Measurements from ENCODE around the gene SOBP.

SOBP gene

GRCh38 chr6:107574856-107575255 lies 84.9 kb downstream of the SOBP start:
- Histone ChIP-seq H3K9ac (ENCODE audit: low read length) (no peak overlapping the region), H4K20me1 (ENCODE audit: insufficient read depth, low read length) (no peaks in the 10 kb centered on the region), H3K4me2 (ENCODE audit: low read length) (no peak overlapping the region), H3K36me3 (replicated peaks; ENCODE audit: low read depth, low read length) (no peaks in the 10 kb centered on the region), H3K27ac (ENCODE audit: low read length) (no peak overlapping the region), H3K9me3 (ENCODE audit: insufficient read depth, low read length) (no peaks in the 10 kb centered on the region), H3K79me2 (ENCODE audit: low read length) (no peaks in the 10 kb centered on the region), H2AFZ (ENCODE audit: low read depth, low read length) (no peak overlapping the region), H3K27me3 (ENCODE audit: low read depth, low read length) (no peaks in the 10 kb centered on the region), H3K4me1 (ENCODE audit: low read length) (no peaks in the 10 kb centered on the region), H3K4me3 (ENCODE audit: low read length) (no peak overlapping the region)
- no peak for TF ChIP-seq EZH2phosphoT487 (IDR thresholded peaks at IDR 0.05; ENCODE audit: low read depth)
- no peak for TF ChIP-seq CTCF (IDR thresholded peaks at IDR 0.05; ENCODE audit: low read depth, low read length)

- Histone ChIP-seq H3K9me3 (ENCODE audit: insufficient read depth, low read length) (no peaks in the 10 kb centered on the region), H3K9ac (ENCODE audit: low read length) (no peak overlapping the region), H3K4me3 (ENCODE audit: low read length) (no peak overlapping the region), H3K4me1 (ENCODE audit: low read length) (no peaks in the 10 kb centered on the region), H3K27me3 (ENCODE audit: low read depth, low read length) (no peaks in the 10 kb centered on the region), H3K36me3 (replicated peaks; ENCODE audit: low read depth, low read length) (no peaks in the 10 kb centered on the region), H3K79me2 (ENCODE audit: low read length) (no peaks in the 10 kb centered on the region), H4K20me1 (ENCODE audit: insufficient read depth, low read length) (no peaks in the 10 kb centered on the region), H3K4me2 (ENCODE audit: low read length) (no peak overlapping the region), H3K27ac (ENCODE audit: low read length) (no peak overlapping the region), H2AFZ (ENCODE audit: low read depth, low read length) (no peak overlapping the region)
- TF ChIP-seq CTCF (IDR thresholded peaks at IDR 0.05; ENCODE audit: low read depth, low read length) (no peak), EZH2phosphoT487 (IDR thresholded peaks at IDR 0.05; ENCODE audit: low read depth) (no peak)
These were observed 86.9 kb downstream of the SOBP start for GRCh38 chr6:107576852-107577251.

- no peaks in the 10 kb centered on the region for H3K27me3 ChIP-seq (ENCODE audit: low read depth, low read length)
- no peak overlapping the region for H3K9ac ChIP-seq (ENCODE audit: low read length)
- H3K4me3 ChIP-seq (ENCODE audit: low read length) = no peak overlapping the region
- no peak overlapping the region for H2AFZ ChIP-seq (ENCODE audit: low read depth, low read length)
- H3K4me2 ChIP-seq (ENCODE audit: low read length) = no peak overlapping the region
- H4K20me1 ChIP-seq (ENCODE audit: insufficient read depth, low read length) = no peaks in the 10 kb centered on the region
- H3K27ac ChIP-seq (ENCODE audit: low read length) = no peak overlapping the region
- H3K36me3 ChIP-seq (replicated peaks; ENCODE audit: low read depth, low read length) = no peaks in the 10 kb centered on the region
- TF ChIP-seq CTCF (IDR thresholded peaks at IDR 0.05; ENCODE audit: low read depth, low read length) (no peak), EZH2phosphoT487 (IDR thresholded peaks at IDR 0.05; ENCODE audit: low read depth) (no peak)
- H3K4me1 ChIP-seq (ENCODE audit: low read length) = no peaks in the 10 kb centered on the region
- no peaks in the 10 kb centered on the region for H3K9me3 ChIP-seq (ENCODE audit: insufficient read depth, low read length)
- H3K79me2 ChIP-seq (ENCODE audit: low read length) = no peaks in the 10 kb centered on the region
These were observed 88.9 kb downstream of the SOBP start for GRCh38 chr6:107578642-107579341.

- Histone ChIP-seq H3K4me2 (ENCODE audit: low read length) (no peak overlapping the region), H3K27me3 (ENCODE audit: low read depth, low read length) (no peaks in the 10 kb centered on the region), H3K4me1 (ENCODE audit: low read length) (no peaks in the 10 kb centered on the region), H2AFZ (ENCODE audit: low read depth, low read length) (no peak overlapping the region), H3K27ac (ENCODE audit: low read length) (no peak overlapping the region), H3K9me3 (ENCODE audit: insufficient read depth, low read length) (no peaks in the 10 kb centered on the region), H3K79me2 (ENCODE audit: low read length) (no peaks in the 10 kb centered on the region), H3K9ac (ENCODE audit: low read length) (no peak overlapping the region), H3K36me3 (replicated peaks; ENCODE audit: low read depth, low read length) (no peaks in the 10 kb centered on the region), H3K4me3 (ENCODE audit: low read length) (no peak overlapping the region), H4K20me1 (ENCODE audit: insufficient read depth, low read length) (no peaks in the 10 kb centered on the region)
- TF ChIP-seq EZH2phosphoT487 (IDR thresholded peaks at IDR 0.05; ENCODE audit: low read depth) = no peak
- no peak for TF ChIP-seq CTCF (IDR thresholded peaks at IDR 0.05; ENCODE audit: low read depth, low read length)
These were observed 89.6 kb downstream of the SOBP start for GRCh38 chr6:107579456-107580056.
